ENCODE data around the gene ZNF275.
"Not testable (repeated sequence)": the region's sequence is repeated elsewhere in the genome, so short reads cannot be mapped to it uniquely, and the experiment has no call there.

Gene ZNF275

GRCh38 chrX:153353416-153353815 is 19.5 kb downstream of the ZNF275 start:
- H3K4me3 ChIP-seq (ENCODE audit: low read depth, low read length) = no peak overlapping the region

DNA sequence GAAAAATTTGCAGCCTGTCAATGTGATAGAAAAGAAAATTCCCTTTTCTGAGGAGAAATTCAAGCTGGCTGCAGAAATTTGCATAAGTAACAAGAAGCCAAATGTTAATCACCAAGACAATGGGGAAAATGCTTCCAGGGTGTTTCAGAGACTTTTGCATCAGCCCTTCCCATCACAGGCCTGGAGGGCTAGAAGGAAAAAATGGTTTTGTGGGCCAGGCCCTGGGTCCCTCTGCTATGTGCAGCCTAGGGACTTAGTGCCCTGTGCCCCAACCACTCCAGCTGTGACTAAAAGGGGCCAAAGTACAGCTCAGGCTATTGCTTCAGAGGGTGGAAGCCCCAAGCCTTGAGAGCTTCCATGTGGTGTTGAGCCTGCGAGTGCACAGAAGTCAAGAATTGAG is 23.9 kb downstream of the ZNF275 start:
- no peak overlapping the region for H3K4me3 ChIP-seq (ENCODE audit: low read depth, low read length)

DNA sequence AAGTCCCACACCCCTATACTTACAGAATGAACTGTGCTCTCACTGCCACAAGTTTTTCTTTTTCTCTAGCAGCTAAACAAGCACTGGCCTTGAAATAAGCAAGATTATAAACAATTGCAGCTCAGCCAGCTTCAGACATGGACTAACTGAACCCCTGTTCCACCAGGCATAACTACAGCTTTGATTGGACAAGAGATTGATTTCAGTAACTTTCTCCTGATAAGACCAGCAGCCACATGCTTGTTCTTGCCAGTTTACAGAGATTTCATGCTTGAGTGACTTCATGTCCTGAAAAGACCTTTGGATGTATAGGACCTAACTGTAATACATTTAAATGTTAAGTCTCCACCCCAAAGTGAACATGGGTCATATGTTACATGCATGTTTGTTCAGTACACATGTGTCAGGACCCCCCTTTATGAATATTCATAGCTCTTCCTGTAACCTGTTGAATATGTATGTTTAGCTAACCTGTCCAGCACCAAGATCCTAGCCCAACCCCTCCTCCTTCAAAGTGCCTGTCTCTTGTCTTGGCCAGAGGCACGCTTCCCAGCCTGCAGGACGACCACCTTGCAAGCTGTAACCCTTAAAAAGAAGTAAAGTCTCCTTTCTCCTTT is 27.9 kb downstream of the ZNF275 start:
- no peak overlapping the region for H3K4me3 ChIP-seq (ENCODE audit: low read depth, low read length)

DNA sequence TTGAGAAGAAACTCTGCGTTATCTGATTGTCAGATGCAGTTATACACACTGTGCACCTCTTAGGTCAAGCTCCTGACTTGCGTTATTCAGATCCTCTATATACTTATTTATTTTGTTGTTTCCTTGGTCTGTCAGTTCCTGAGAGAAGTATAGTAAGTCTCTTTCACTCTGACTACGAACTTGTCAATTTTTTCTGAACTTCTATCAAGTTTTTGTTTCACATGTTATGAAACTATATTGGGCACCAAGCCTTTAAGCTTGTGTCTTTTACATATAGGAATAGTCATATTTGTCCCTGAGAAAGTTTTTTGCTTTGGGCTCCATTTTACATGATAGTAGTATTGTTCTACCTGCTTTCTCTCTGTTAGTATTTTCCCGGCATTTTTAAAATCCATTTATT is 31.7 kb downstream of the ZNF275 start:
- H3K4me3 ChIP-seq (ENCODE audit: low read depth, low read length) = no peak overlapping the region

DNA sequence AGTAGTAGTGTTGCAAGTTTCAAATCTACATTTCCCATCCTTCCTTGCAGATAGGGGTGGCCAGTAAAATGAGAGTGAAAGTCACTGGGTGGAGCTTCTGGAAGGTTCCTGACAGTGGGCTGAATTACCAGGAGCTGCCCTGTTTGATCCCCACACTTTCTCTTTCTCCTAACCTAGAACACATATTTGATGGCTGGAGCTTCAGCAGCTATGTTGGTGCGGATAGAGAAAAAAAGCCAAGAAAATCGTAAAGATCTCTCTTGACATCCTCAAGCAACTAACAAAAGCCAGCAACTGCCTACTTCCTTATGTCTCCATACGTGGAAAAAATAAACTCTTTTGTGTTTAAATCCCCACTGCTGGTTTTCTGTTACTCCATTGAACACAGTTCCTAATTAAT is 32.2 kb downstream of the ZNF275 start:
- H3K4me3 ChIP-seq (ENCODE audit: low read depth, low read length) = no peak overlapping the region

- no peak overlapping the region for H3K4me3 ChIP-seq (ENCODE audit: low read depth, low read length)
These were observed 33.1 kb downstream of the ZNF275 start for GRCh38 chrX:153366878-153367538.

DNA sequence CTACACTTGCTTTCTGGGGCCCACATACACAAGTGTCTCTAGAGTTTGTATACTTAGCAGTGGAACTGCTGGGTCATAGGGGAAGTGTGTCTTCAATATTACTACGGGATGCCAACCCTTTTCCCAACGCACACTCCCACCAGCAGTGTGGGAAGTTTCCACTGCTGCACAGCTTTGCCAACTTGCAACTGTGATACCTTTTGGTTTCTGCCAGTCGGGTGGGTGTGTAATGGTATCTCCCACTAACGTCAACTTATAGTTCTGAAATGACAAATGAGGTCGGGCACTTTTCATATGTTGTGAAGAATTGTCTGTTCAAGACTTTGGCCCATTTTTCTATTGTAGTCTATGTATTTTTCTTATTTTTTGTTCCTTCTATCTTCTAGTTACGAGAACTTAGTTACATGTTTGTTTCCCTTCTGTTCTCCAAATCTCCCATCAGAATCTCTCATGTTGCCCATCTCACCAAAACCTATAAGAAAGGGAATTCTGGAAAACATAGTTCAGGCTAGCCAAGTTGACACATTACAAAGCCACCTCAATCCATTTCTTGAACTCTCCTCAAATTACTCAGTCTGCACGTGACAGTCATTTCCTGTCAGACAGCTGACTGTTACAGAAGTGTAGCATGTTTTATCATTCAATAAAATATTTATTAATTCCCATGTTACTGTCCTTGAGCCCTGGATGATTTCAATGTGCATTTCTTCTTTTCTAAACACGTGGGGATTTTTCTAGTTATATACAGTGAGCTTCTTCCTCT is 36.5 kb downstream of the ZNF275 start:
- H3K4me3 ChIP-seq (ENCODE audit: low read depth, low read length) = no peak overlapping the region

DNA sequence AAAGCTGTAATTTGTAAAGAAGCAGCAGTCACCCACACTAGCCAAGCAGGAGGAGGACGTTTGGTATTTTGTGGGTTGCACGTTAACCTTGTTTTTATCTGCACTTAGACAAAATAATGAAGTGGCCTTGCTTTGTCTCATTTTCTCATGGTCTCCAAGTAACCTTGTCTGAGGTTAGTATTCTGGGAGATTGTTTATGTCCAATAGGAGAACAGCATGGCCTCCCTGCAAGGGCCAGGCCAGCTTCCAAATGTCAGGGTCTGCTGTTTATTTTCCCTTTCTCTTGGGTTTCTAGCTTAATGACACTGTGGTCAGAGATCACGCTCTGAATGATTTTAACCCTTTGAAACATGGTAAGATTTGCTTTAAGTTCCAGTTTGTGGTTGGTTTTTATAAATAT is 37.3 kb downstream of the ZNF275 start:
- no peak overlapping the region for H3K4me3 ChIP-seq (ENCODE audit: low read depth, low read length)

- no peak overlapping the region for H3K4me3 ChIP-seq (ENCODE audit: low read depth, low read length)
These were observed 39.0 kb downstream of the ZNF275 start for GRCh38 chrX:153372949-153373348.

DNA sequence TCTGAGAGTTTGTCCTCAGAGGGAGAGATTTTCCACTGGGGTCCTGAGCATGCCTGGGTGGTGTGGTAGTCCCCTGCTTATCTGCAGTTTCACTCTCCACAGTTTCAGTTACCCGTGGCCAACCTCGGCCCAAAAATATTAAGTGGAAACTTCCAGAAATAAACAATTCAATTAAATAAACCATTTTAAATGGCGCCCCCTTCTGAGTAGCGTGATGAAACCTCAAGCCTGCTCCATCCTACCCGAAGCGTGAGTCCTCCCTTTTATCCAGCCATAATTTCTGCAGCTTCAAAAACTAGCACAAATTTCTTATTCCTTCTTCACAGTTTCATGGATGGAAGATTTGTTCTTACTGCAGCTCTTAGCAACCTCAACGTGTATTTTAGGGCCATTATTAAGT is 40.5 kb downstream of the ZNF275 start:
- no peak overlapping the region for H3K4me3 ChIP-seq (ENCODE audit: low read depth, low read length)

- no peak overlapping the region for H3K4me3 ChIP-seq (ENCODE audit: low read depth, low read length)
These were observed 41.6 kb downstream of the ZNF275 start for GRCh38 chrX:153375571-153375970.

GRCh38 chrX:153377727-153378126 is 43.8 kb downstream of the ZNF275 start:
- no peak overlapping the region for H3K4me3 ChIP-seq (ENCODE audit: low read depth, low read length)

- H3K4me3 ChIP-seq (ENCODE audit: low read depth, low read length) = no peak overlapping the region
These were observed 44.7 kb downstream of the ZNF275 start for GRCh38 chrX:153378607-153379006.

GRCh38 chrX:153379508-153379907 is 45.6 kb downstream of the ZNF275 start:
- H3K4me3 ChIP-seq (ENCODE audit: low read depth, low read length) = no peak overlapping the region

DNA sequence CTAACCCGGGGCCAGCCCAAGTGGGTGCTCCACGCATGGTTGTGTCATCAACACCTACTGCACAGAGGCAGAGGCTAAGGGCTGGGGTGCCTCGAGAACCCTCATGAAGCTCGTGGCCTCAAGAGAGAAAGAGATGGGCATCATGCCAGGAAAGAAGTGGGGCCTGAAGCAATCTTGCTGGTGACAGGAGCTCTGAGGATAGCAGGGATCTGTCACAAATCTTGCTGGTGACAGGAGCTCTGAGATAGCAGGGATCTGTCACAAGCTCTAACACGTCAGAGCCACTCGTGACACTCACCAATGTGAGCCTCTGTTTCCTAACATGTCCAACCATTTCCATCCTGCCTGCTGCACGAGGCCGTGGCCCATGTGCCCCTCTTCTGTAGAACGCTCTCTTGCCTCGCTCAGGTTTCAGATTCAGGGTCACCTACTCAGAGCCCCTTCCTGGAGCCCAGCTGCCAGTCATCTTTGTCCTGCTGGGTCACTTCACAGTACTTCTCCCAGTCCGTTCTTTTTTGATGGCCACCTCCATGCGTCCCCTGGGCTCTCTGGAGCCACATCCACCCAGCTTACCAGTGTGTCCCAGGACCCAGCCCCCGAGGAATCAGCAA is 46.1 kb downstream of the ZNF275 start:
- no peak overlapping the region for H3K4me3 ChIP-seq (ENCODE audit: low read depth, low read length)

- H3K4me3 ChIP-seq (ENCODE audit: low read depth, low read length) = no peak overlapping the region
These were observed 46.7 kb downstream of the ZNF275 start for GRCh38 chrX:153380691-153381090.

GRCh38 chrX:153381684-153382532 is 48.0 kb downstream of the ZNF275 start:
- no peak overlapping the region for H3K4me3 ChIP-seq (ENCODE audit: low read depth, low read length)

DNA sequence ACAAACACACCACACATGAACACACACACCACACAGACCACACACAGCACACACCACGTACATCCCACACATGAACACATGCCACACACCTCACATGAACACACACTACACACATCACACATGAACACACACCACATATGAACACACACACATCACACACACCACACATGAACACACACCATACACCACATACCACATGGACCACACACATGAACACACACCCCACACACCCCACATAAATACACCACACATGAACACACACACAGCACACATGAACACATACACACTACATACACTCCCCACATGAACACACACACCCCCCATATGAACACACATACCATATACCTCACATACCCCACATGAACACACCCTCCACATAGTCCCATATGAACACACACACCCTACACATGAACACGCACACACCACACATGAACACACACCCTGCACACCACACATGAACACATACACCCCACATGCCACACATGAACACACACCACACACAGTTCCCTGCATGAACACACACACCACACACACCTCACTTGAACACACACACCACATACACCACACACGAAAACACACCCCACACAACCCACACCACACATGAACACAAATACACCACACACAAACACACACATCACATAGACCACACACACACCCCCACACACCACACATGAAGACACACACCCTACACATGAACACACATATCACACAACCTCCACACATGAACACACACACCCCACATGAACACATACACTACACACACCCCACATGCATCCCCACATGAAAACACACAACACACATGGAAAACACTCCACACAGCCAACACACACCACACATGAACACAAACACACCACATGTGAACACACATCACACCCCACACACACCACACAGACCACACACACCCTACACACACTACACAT is 48.9 kb downstream of the ZNF275 start:
- H3K4me3 ChIP-seq (ENCODE audit: low read depth, low read length) = no peak overlapping the region

GRCh38 chrX:153384390-153384789 is 50.4 kb downstream of the ZNF275 start:
- no peak overlapping the region for H3K4me3 ChIP-seq (ENCODE audit: low read depth, low read length)

- not testable (repeated sequence) for H3K4me3 ChIP-seq (ENCODE audit: low read depth, low read length)
These were observed 51.0 kb downstream of the ZNF275 start for GRCh38 chrX:153384973-153385372.
